HG02571 (cell line): ENCODE measurements around the gene MRPS23.

Source experiments
- ATAC-seq: cut with Tn5 transposase; IDR thresholded peaks from one replicate; pipeline ENCODE4 v1.9.1; 2021; ENCODE audit warnings: mild to moderate bottlenecking, moderate library complexity; ENCODE audit not compliant: unreplicated experiment

Gene MRPS23

DNA sequence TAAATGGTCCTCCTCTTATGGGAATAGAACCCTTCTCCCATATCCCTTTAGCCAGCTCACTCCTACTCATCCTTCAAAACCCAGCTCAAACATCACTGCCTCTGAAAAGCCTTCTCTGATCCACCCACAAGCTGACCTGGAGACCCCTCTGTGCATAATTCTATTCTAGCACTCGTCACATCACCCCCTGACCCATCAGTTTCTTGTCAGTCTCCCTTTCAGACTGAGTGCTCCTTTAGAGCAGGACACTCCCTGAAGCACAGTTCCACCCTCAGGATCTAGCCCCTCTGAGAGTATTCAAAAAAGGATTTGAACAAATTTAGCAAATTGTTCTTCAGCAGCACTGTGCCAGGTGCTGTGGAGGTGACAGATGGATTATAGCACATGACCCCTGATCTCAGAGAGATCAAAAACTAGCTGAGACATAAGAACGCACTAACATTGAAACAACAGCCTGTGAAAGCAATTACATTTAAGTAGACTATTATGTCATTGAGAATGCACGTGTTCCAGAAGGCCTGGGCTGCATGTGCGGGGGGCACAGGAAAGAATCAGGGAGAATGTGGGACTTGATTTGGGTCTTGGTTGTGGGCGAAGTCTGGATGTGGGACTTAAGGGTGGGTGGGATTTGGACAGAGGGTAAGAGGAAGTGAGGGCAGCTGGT is 43.5 kb downstream of the MRPS23 start:
- no peak for ATAC-seq

DNA sequence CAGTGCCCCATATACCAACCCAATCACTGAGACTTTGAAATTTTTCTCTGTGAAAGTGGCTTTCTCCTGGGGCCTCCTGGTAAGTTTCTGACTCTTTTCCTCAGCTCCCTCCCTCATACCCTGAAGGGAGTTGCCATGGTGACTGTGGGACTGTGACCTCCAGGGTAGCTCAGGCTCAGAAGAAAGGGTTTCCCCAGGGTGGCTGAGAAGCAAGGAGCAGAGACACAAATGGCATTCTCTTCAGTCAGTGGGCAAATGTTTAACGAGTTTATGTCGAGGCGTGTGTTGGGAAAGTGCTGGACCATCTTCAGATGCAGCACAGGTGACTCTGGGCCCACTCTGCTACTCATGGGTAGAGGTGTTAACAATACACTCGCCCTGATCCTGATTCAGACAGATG is 46.8 kb downstream of the MRPS23 start:
- no peak for ATAC-seq

DNA sequence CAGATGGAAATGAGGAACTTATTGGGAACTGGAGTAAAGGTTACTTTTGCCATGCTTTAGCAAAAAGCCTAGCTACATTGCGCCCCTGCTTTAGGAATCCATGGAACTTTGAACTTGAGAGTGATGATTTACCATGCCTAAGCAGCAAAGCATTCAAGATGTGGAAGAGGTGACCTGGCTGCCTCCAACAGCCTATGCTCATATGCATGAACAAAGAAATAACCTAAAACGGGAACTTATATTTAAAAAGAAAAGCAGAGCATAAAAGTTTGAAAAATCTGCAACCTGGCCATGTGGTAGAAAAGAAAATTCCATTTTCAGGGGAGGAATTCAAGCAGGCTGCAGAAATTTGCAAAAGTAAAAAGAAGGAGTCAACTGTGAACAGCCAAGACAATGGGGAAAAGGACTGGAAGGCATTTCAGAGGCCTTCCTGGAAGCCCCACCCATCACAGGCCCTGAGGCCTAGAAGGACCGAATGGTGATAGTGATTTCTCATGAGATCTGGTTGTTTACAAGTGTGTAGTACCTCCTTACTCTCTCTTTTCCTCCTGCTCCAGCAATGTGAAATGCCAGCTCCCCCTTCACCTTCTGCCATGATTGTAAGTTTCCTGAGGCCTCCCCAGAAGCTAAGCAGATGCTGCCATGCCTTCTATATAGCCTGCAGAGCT is 48.7 kb downstream of the MRPS23 start:
- ATAC-seq, result no peak

DNA sequence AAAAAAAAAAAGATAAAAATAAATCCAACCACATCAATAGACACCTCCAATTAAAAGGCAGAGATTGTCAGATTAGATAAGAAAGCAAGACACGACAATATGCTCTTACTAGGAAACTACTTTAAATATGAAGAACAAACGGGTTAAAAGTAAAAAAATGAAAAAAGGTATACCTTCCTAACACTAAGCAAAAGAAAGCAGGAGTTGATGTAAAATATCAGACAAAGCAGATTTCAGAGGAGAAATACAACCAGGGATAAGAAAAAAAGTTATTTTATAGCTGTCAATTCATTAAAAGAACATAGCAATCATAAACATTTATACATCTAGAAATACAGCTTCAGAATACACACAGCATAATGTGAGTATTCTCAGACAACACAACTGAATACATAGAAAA is 55.0 kb downstream of the MRPS23 start:
- no peak for ATAC-seq

DNA sequence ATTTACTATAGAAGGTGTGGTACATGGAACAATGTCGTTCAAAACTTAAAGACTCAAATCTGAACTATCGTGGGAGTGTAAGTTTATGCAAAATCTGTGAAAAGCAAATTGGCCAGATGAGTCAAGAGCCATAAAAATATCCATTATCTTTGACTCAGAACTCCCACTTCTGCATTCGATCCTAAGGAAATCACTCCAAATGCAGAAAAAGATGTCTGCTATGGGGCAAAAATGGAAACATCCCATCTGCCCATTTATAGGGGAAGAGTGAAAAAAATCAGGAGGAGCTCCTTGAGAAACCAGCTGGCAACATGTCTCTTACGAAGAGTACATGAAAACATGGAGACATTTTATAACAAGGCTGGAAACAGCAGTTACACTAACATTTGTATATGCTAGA is 61.1 kb downstream of the MRPS23 start:
- ATAC-seq, result no peak

DNA sequence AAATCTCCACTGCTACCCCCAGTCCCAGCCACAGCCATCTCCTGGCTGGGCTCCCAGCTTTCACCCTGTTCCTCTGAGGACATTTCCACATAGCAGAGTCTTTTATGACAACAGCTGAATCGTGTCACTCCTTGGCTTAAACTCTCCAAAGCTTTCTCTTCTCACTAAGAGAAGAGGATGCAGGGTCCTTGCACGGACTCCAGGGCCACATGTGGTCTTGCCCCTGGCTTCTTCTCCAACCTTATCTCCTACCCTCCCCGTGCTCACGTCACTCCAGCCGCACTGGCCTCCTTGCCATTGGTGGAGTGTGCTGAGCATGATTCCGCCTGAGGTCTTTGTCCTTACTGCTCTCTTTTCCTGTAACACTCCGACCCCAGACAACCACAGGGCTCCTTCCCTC is 64.8 kb downstream of the MRPS23 start:
- ATAC-seq, result no peak
